Measurements from ENCODE around the gene P2RY11. TPM values are rescaled to one million over a fixed set of nuclear protein-coding genes. Genes with fewer than 3 reads are reported as not detected.

Gene P2RY11
- total RNA-seq, 1 donor from 2014 or later, result 4.5 TPM

GRCh38 chr19:10107817-10108367 is 3.6 kb upstream of the P2RY11 start:
- TF ChIP-seq CTCF (conservative IDR thresholded peaks at IDR 0.05; ENCODE audit: low read depth, low read length), result no peak
- DNase-seq (ENCODE audit: low read depth), result no peak
- H3K4me3 ChIP-seq (ENCODE audit: low read depth, low read length), result no peak overlapping the region

DNA sequence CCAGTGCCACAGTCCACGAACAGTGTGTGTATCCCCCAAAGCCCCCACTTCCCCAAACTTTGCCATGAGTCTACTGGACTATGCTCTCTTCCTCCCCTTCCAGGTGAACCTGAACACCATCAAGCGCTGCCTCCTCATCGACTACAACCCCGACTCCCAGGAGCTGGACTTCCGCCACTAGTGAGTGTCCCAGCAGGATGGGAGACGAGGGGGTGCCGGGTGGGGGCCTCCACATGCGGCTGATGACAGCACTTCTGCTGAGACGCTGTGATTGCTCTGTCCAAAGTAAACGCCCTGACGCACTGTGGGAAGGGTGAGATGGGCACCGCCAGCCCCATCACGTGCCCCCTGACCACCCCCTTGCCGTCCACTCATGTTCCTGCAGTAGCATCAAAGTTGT is 2.0 kb upstream of the P2RY11 start:
- no peak for TF ChIP-seq CTCF (conservative IDR thresholded peaks at IDR 0.05; ENCODE audit: low read depth, low read length)
- H3K4me3 ChIP-seq (ENCODE audit: low read depth, low read length), result no peak overlapping the region
- no peak for DNase-seq (ENCODE audit: low read depth)

DNA sequence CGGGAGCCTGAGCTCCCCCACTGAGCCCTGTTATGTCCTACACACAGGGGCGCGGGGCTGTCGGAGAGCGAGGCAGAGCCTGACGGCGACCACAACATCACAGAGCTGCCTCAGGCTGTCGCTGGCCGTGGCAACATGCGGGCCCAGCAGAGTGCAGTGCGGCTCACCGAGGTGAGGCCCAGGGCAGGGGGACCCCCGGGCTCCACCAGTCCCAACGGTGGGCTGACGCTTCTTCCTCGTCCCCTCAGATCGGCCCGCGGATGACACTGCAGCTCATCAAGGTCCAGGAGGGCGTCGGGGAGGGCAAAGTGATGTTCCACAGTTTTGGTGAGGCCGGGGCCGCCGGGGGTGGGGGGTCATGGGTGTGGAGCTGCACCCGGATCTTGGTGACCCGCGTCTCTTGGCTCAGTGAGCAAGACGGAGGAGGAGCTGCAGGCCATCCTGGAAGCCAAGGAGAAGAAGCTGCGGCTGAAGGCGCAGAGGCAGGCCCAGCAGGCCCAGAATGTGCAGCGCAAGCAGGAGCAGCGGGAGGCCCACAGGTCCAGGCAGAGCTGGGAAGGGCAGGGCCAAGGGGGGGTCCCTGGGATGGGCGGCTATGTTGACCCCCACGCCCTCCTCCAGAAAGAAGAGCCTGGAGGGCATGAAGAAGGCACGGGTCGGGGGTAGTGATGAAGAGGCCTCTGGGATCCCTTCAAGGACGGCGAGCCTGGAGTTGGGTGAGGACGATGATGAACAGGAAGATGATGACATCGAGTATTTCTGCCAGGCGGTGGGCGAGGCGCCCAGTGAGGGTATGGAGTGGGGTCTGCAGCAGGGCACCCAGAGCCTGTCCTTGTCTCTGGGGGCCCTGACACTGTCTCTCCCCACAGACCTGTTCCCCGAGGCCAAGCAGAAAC is 1.2 kb upstream of the P2RY11 start:
- DNase-seq (ENCODE audit: low read depth), result no peak
- TF ChIP-seq CTCF (conservative IDR thresholded peaks at IDR 0.05; ENCODE audit: low read depth, low read length), result no peak

GRCh38 chr19:10110972-10111317 is 548 bp upstream of the P2RY11 start:
- no peak for TF ChIP-seq CTCF (conservative IDR thresholded peaks at IDR 0.05; ENCODE audit: low read depth, low read length)
- DNase-seq (ENCODE audit: low read depth), result no peak
- H3K4me3 ChIP-seq (ENCODE audit: low read depth, low read length), result no peak overlapping the region

More for the DNA sequence above, 1.2 kb upstream of the P2RY11 start:
- H3K4me3 ChIP-seq (ENCODE audit: low read depth, low read length), result no peak overlapping the region

DNA sequence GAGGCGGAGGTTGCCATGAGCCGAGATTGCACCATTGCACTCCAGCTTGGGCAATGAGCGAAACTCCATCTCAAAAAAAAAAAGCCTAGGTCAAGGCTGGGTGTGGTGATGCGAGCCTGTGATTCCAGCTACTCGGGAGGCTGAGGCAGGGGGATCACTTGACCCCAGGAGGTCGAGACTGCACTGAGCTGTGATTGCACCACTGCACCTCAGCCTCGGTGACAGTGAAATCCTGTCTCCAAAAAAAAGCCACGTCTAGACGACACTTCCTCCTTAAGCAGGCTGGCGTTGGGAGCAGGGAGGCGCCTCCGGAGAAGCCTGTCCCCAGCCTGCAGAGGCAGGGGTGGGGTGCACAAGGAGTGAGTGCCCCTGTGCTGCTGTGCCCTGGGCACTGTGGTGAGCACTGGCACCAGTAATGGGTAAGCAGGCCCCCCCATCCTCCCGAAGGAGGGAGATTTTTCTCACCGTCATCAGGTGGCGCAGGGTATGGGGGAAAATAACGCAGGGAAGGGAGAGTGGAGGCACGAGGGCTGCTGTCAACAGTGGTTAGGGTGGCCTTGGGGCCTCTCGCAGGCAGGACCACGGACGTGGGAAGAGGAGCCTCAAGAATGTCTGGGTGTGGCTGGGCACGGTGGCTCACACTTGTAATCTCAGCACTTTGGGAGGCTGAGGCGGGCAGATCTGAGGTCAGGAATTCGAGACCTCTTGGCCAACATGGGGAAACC is 706 bp downstream of the P2RY11 start:
- H3K4me3 ChIP-seq (ENCODE audit: low read depth, low read length), result no peak overlapping the region
- no peak for TF ChIP-seq CTCF (conservative IDR thresholded peaks at IDR 0.05; ENCODE audit: low read depth, low read length)
- DNase-seq (ENCODE audit: low read depth), result no peak

DNA sequence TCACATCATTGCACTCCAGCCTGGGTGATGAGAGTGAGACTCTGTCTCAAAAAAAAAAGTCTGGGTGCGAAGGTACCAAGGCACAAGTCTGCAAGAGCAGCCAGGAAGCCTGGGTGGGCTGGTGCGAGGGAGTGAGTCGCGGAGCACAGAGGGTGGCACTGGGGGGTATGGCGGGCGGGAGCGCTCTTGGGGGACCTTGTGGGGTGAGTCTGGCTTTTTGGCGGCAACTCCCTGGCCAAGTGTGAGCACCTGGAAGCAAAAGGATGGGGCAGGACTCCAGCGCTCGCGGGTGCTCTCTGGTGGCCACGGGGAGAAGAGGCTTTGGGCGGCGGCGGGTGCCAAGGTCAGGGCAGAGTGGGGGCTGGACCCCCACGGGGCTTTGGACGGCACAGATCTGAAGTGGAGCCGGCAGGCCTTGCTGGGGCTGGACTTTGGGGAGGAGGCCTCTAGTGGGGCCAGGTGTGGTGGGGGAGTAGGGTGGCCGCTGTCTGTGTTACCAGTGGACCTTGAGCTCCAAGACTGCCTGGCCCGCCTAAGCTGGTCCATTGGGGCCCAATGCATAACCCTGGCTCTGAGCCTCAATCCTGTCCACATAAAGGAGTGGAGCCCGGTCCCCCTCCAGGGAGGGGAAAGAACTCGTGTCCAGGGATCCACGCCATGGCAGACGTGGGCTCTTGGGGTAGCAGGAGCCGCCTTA is 1.6 kb downstream of the P2RY11 start:
- H3K4me3 ChIP-seq (ENCODE audit: low read depth, low read length), result no peak overlapping the region
- no peak for DNase-seq (ENCODE audit: low read depth)
- peak; percentile 71 for TF ChIP-seq CTCF (conservative IDR thresholded peaks at IDR 0.05; ENCODE audit: low read depth, low read length)
